Stomach (tissue), 4 donors: Measurements from ENCODE around the gene PLPP1.

ENCODE experiments used
- EP300 ChIP-seq: sonication (generic); formaldehyde crosslinking; IDR thresholded peaks from one replicate; pipeline ENCODE4 v1.6.1; 2017; ENCODE audit warnings: antibody characterized with exemption
- POLR2A ChIP-seq, 4 donors: fragments of 450-650 bp; IDR thresholded peaks; one replicate each; pipeline ENCODE4 v1.6.1; 2016; ENCODE audit warnings: antibody characterized with exemption in 4 of 4, control low read depth in 2 of 4, mild to moderate bottlenecking in 1 of 4, moderate library complexity in 1 of 4
- POLR2AphosphoS5 ChIP-seq, 3 donors: sonication (generic); formaldehyde crosslinking; IDR thresholded peaks; one replicate each; pipeline ENCODE4 v1.6.1; 2016; ENCODE audit warnings: antibody characterized with exemption in 3 of 3
- TF ChIP-seq, protein P1 (sequence below), 7 experiments: fragments of 450-650 bp in 4 of 7; fragments of 200-600 bp in 3 of 7; sonication (generic) in 3 of 7; IDR thresholded peaks; one replicate each; pipeline ENCODE4 v1.5.1; 2016 to 2019; ENCODE audit warnings: antibody characterized with exemption in 7 of 7, control low read depth in 2 of 7, mild to moderate bottlenecking in 1 of 7

- TF ChIP-seq POLR2A (IDR thresholded peaks at IDR 0.05) (no peak), POLR2AphosphoS5 (IDR thresholded peaks at IDR 0.05) (peak in 1 of 3 donors; percentile 50), EP300 (no peak)
- TF ChIP-seq, protein P1, sequence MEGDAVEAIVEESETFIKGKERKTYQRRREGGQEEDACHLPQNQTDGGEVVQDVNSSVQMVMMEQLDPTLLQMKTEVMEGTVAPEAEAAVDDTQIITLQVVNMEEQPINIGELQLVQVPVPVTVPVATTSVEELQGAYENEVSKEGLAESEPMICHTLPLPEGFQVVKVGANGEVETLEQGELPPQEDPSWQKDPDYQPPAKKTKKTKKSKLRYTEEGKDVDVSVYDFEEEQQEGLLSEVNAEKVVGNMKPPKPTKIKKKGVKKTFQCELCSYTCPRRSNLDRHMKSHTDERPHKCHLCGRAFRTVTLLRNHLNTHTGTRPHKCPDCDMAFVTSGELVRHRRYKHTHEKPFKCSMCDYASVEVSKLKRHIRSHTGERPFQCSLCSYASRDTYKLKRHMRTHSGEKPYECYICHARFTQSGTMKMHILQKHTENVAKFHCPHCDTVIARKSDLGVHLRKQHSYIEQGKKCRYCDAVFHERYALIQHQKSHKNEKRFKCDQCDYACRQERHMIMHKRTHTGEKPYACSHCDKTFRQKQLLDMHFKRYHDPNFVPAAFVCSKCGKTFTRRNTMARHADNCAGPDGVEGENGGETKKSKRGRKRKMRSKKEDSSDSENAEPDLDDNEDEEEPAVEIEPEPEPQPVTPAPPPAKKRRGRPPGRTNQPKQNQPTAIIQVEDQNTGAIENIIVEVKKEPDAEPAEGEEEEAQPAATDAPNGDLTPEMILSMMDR (IDR thresholded peaks at IDR 0.05) = no peak
Observed at GRCh38 chr5:55569513-55569865, 34.7 kb upstream of the PLPP1 start.
